Natural killer cell (primary cell): ENCODE data around the gene FAAH. TPM values are rescaled to one million over a fixed set of nuclear protein-coding genes. Genes with fewer than 3 reads are reported as not detected.

Source experiments
- ATAC-seq, 3 donors: fragments of 150-1000 bp in 2 of 3; fragments of 200-7000 bp in 1 of 3; cut with Tn5 transposase; 1 replicate in 1 of 3; 2 replicates in 2 of 3; pipeline ENCODE4 v1.10.0; 2021; ENCODE audit warnings: mild to moderate bottlenecking in 2 of 3, moderate library complexity in 2 of 3
- DNase-seq, 2 donors: peaks; one replicate each; pipeline versions ENCODE4 v3.0.0 to v3.0.0-alpha.2; 2013 to 2021; ENCODE audit warnings: mixed read lengths in 1 of 2
- H3K27ac ChIP-seq: one replicate; pipeline ENCODE4 v1.5.1; 2013; ENCODE audit warnings: mild to moderate bottlenecking, low read length
- H3K27me3 ChIP-seq: one replicate; pipeline ENCODE4 v1.6.1; 2013; ENCODE audit warnings: low read length; ENCODE audit not compliant: control insufficient read depth, insufficient read depth
- H3K36me3 ChIP-seq: one replicate; pipeline ENCODE4 v1.6.1; 2013; ENCODE audit warnings: low read length; ENCODE audit not compliant: control insufficient read depth, insufficient read depth
- H3K4me1 ChIP-seq: one replicate; pipeline ENCODE4 v1.6.1; 2013; ENCODE audit warnings: low read length; ENCODE audit not compliant: control insufficient read depth, insufficient read depth
- H3K4me3 ChIP-seq: one replicate; pipeline ENCODE4 v1.5.1; 2013; ENCODE audit warnings: low read length
- H3K9me3 ChIP-seq: one replicate; pipeline ENCODE4 v1.6.1; 2013; ENCODE audit warnings: low read length; ENCODE audit not compliant: control insufficient read depth, insufficient read depth
- H3K27ac Mint-ChIP-seq, 2 donors: one replicate each; pipeline ENCODE4 v1.8.0; 2022; ENCODE audit warnings: mild to moderate bottlenecking in 2 of 2, mixed read lengths in 2 of 2, moderate library complexity in 1 of 2
- H3K27me3 Mint-ChIP-seq, 2 donors: one replicate each; pipeline ENCODE4 v1.8.0; 2022; ENCODE audit warnings: low read depth in 2 of 2, mixed read lengths in 2 of 2
- H3K36me3 Mint-ChIP-seq: one replicate; pipeline ENCODE4 v1.8.0; 2022; ENCODE audit warnings: mixed read lengths
- H3K4me1 Mint-ChIP-seq, 2 donors: one replicate each; pipeline ENCODE4 v1.8.0; 2022; ENCODE audit warnings: mixed read lengths in 2 of 2
- H3K4me3 Mint-ChIP-seq: one replicate; pipeline ENCODE4 v1.8.0; 2022; ENCODE audit warnings: mild to moderate bottlenecking, moderate library complexity, mixed read lengths
- H3K9me3 Mint-ChIP-seq, 2 donors: one replicate each; pipeline ENCODE4 v1.8.0; 2022; ENCODE audit warnings: mixed read lengths in 2 of 2
- CTCF ChIP-seq: fragments of 200-600 bp; IDR thresholded peaks from one replicate; pipeline ENCODE4 v1.8.0; 2022; ENCODE audit warnings: antibody characterized with exemption
- WGBS: methylation state at CpG from one replicate; pipeline ENCODE4 v1.1.7; 2013; ENCODE audit warnings: missing lambda C conversion rate; ENCODE audit not compliant: insufficient coverage; 5-methylcytosine and 5-hydroxymethylcytosine counted together
- intact Hi-C: fragments of 100-400 bp; cut with micrococcal nuclease; formaldehyde crosslinking; loops from one replicate; pipeline ENCODE4 v1.14.2; 2022
- total RNA-seq, 4 donors: library from RNA; stranded (reverse); fragments of 120-200 nt in 1 of 4; gene quantifications; one replicate each; pipeline versions ENCODE4 v1.2.3 to v1.2.4, GENCODE V29; 2013 to 2022

The FAAH gene
- total RNA-seq, 3 donors from 2014 or later (not counting 1 experiment from before 2014, with no cell fraction given) = 4.7 to 10.0 (median 7.9) TPM

- H3K9me3 ChIP-seq = no peaks in the 10 kb centered on the region
- no peaks in the 10 kb centered on the region for H3K27me3 Mint-ChIP-seq
- no peak overlapping the region for H3K27ac ChIP-seq
- peaks cover 22% of the 10 kb centered on the region for H3K36me3 ChIP-seq
- no peak for DNase-seq
- WGBS = 76% methylated on average over 4 of the region's 4 CpGs
- H3K4me1 ChIP-seq = no peaks in the 10 kb centered on the region
- TF ChIP-seq CTCF = no peak
- H3K27me3 ChIP-seq = no peaks in the 10 kb centered on the region
- H3K4me3 ChIP-seq = no peak overlapping the region
- H3K27ac Mint-ChIP-seq = no peak overlapping the region
- intact Hi-C loops = no loop called here
- ATAC-seq = no peak
- H3K4me3 Mint-ChIP-seq = no peak overlapping the region
- no peaks in the 10 kb centered on the region for H3K4me1 Mint-ChIP-seq
- no peaks in the 10 kb centered on the region for H3K36me3 Mint-ChIP-seq
- H3K9me3 Mint-ChIP-seq = no peaks in the 10 kb centered on the region
These were observed 24.4 kb upstream of the FAAH start for GRCh38 chr1:46369542-46370213.

DNA sequence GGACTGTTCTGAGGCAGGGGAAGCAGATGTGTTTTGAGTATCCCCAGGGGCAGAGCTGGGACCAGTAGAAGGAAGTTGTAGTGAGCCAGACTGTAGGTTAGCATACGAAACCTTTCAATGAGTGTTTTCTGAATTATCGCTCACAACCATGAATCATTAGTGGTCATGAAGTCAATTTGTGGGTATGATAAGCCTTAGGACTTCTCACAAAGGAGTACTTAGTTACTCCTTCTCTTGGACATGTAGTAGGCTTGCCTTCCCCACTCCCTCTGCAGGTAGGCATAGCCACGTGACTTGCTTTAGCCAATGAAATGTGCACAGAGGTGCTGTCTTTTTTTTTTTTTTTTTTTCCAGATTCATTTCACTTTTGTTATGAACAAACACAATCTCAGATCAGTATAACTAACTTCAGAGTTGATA, 23.9 kb upstream of the FAAH start:
- ATAC-seq = no peak
- H3K36me3 Mint-ChIP-seq = no peaks in the 10 kb centered on the region
- no peak for DNase-seq

DNA sequence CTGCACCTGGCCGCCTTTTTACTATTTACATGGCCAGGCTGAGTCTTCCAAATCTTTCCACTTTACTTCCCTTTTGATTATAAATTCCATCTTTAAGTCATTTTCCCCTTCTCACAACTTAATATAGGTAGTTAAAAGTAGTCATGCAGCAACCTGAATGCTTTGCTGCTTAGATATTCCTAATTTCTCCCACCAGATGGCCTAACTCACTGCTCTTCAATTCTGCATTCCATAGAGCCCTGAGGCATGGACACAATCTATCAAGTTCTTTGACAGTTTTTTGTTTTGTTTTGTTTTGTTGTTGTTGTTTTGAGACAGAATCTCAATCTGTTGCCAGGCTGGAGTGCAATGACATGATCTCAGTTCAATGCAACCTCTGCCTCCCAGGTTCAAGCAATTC, 21.7 kb upstream of the FAAH start:
- intact Hi-C loops = no loop called here
- WGBS = 100% methylated on average over 1 of the region's 1 CpG
- Mint-ChIP-seq H3K9me3 (no peaks in the 10 kb centered on the region), H3K4me1 (no peaks in the 10 kb centered on the region), H3K27ac (no peak overlapping the region), H3K4me3 (no peak overlapping the region), H3K27me3 (no peaks in the 10 kb centered on the region), H3K36me3 (no peaks in the 10 kb centered on the region)
- H3K4me3 ChIP-seq = no peak overlapping the region
- H3K4me1 ChIP-seq = no peaks in the 10 kb centered on the region
- H3K9me3 ChIP-seq = no peaks in the 10 kb centered on the region
- no peak for ATAC-seq
- H3K36me3 ChIP-seq = peaks cover 11% of the 10 kb centered on the region
- no peak for DNase-seq
- H3K27me3 ChIP-seq = no peaks in the 10 kb centered on the region
- TF ChIP-seq CTCF = no peak
- H3K27ac ChIP-seq = no peak overlapping the region

More for the DNA sequence above, 23.9 kb upstream of the FAAH start:
- Histone ChIP-seq H3K4me3 (no peak overlapping the region), H3K9me3 (no peaks in the 10 kb centered on the region), H3K27me3 (no peaks in the 10 kb centered on the region), H3K27ac (no peak overlapping the region), H3K4me1 (no peaks in the 10 kb centered on the region), H3K36me3 (peaks cover 21% of the 10 kb centered on the region)
- intact Hi-C loops = no loop called here
- Mint-ChIP-seq H3K9me3 (no peaks in the 10 kb centered on the region), H3K4me1 (no peaks in the 10 kb centered on the region), H3K27me3 (no peaks in the 10 kb centered on the region), H3K27ac (no peak overlapping the region), H3K4me3 (no peak overlapping the region)
- no peak for TF ChIP-seq CTCF
- 79% methylated on average over 2 of the region's 3 CpGs for WGBS

- no peak overlapping the region for H3K27ac Mint-ChIP-seq
- peaks cover 4% of the 10 kb centered on the region for H3K9me3 ChIP-seq
- H3K36me3 ChIP-seq = no peaks in the 10 kb centered on the region
- DNase-seq (no peak), ATAC-seq (no peak)
- no peaks in the 10 kb centered on the region for H3K36me3 Mint-ChIP-seq
- peaks cover 0 to 3% of the 10 kb centered on the region in 2 donors for H3K9me3 Mint-ChIP-seq
- no peak for TF ChIP-seq CTCF
- no peak overlapping the region for H3K4me3 Mint-ChIP-seq
- no peak overlapping the region for H3K4me3 ChIP-seq
- WGBS = 100% methylated on average over 1 of the region's 1 CpG
- no peaks in the 10 kb centered on the region for H3K4me1 Mint-ChIP-seq
- intact Hi-C loops = no loop called here
- no peaks in the 10 kb centered on the region for H3K4me1 ChIP-seq
- no peaks in the 10 kb centered on the region for H3K27me3 ChIP-seq
- no peak overlapping the region for H3K27ac ChIP-seq
- no peaks in the 10 kb centered on the region for H3K27me3 Mint-ChIP-seq
These were observed 14.1 kb upstream of the FAAH start for GRCh38 chr1:46379996-46380395.
